H9 (cell line): Measurements from ENCODE around the gene TRAK1. TPM values are rescaled to one million over a fixed set of nuclear protein-coding genes. Genes with fewer than 3 reads are reported as not detected.

Experiments used
- DNase-seq: peaks from one replicate; pipeline ENCODE4 v3.0.0-alpha.2; 2017
- H2AFZ ChIP-seq: one replicate; pipeline ENCODE4 v1.6.1; 2013; ENCODE audit warnings: mild to moderate bottlenecking, low read length, control low read depth, moderate library complexity
- H2AK5ac ChIP-seq: 2 replicates; pipeline ENCODE4 v1.6.1; 2013; ENCODE audit warnings: low read length, control low read depth, mixed read lengths; ENCODE audit not compliant: insufficient read length
- H2BK120ac ChIP-seq: one replicate; pipeline ENCODE4 v1.6.1; 2013; ENCODE audit warnings: low read depth, mild to moderate bottlenecking, low read length, control low read depth, inconsistent platforms; ENCODE audit not compliant: poor library complexity, severe bottlenecking
- H2BK12ac ChIP-seq: 2 replicates; pipeline ENCODE4 v1.6.1; 2013; ENCODE audit warnings: low read length, control low read depth, mixed read lengths, low read depth; ENCODE audit not compliant: insufficient read length
- H2BK15ac ChIP-seq: 2 replicates; pipeline ENCODE4 v1.6.1; 2013; ENCODE audit warnings: low read depth, low read length, control low read depth
- H2BK20ac ChIP-seq: one replicate; pipeline ENCODE4 v1.6.1; 2013; ENCODE audit warnings: low read depth, mild to moderate bottlenecking, low read length, control low read depth, inconsistent platforms; ENCODE audit not compliant: poor library complexity, severe bottlenecking
- H2BK5ac ChIP-seq: 2 replicates; pipeline ENCODE4 v1.6.1; 2013; ENCODE audit warnings: low read length, control low read depth, mixed read lengths; ENCODE audit not compliant: insufficient read length
- H3K14ac ChIP-seq: 2 replicates; pipeline ENCODE4 v1.6.1; 2013; ENCODE audit warnings: low read length, control low read depth; ENCODE audit not compliant: insufficient read depth
- H3K18ac ChIP-seq: 2 replicates; pipeline ENCODE4 v1.6.1; 2013; ENCODE audit warnings: low read depth, mild to moderate bottlenecking, mixed read lengths, low read length, control low read depth; ENCODE audit not compliant: insufficient read length
- H3K23ac ChIP-seq: 2 replicates; pipeline ENCODE4 v1.6.1; 2013; ENCODE audit warnings: low read length, control low read depth, mixed read lengths, low read depth; ENCODE audit not compliant: insufficient read length
- H3K23me2 ChIP-seq: 2 replicates; pipeline ENCODE4 v1.6.1; 2013; ENCODE audit warnings: low read depth, mild to moderate bottlenecking, mixed read lengths, low read length, control low read depth; ENCODE audit not compliant: insufficient read length, poor library complexity, severe bottlenecking
- H3K27ac ChIP-seq: 2 replicates; pipeline ENCODE4 v1.5.1; 2013; ENCODE audit warnings: low read length, control low read depth, mixed read lengths, low read depth; ENCODE audit not compliant: insufficient read length
- H3K27me3 ChIP-seq: 2 replicates; pipeline ENCODE4 v1.6.1; 2013; ENCODE audit warnings: low read length, control low read depth, inconsistent platforms; ENCODE audit not compliant: insufficient read depth
- H3K4ac ChIP-seq: 2 replicates; pipeline ENCODE4 v1.6.1; 2013; ENCODE audit warnings: low read depth, mild to moderate bottlenecking, control low read depth, inconsistent platforms, low read length, moderate library complexity
- H3K4me1 ChIP-seq: 2 replicates; pipeline ENCODE4 v1.6.1; 2013; ENCODE audit warnings: low read length, control low read depth, inconsistent platforms; ENCODE audit not compliant: insufficient read depth
- H3K4me2 ChIP-seq: 2 replicates; pipeline ENCODE4 v1.6.1; 2013; ENCODE audit warnings: low read length, control low read depth, mixed read lengths; ENCODE audit not compliant: insufficient read length, insufficient read depth
- H3K56ac ChIP-seq: 2 replicates; pipeline ENCODE4 v1.6.1; 2013; ENCODE audit warnings: low read depth, mild to moderate bottlenecking, mixed read lengths, low read length, control low read depth; ENCODE audit not compliant: insufficient read length
- H3K79me1 ChIP-seq: 2 replicates; pipeline ENCODE4 v1.6.1; 2013; ENCODE audit warnings: low read depth, mild to moderate bottlenecking, moderate library complexity, low read length, control low read depth, inconsistent platforms; ENCODE audit not compliant: insufficient read depth, poor library complexity, severe bottlenecking
- H3K79me2 ChIP-seq: 2 replicates; pipeline ENCODE4 v1.6.1; 2013; ENCODE audit warnings: low read length, control low read depth, inconsistent platforms; ENCODE audit not compliant: insufficient read depth
- H3K9ac ChIP-seq: 2 replicates; pipeline ENCODE4 v1.6.1; 2013; ENCODE audit warnings: low read length, control low read depth, mixed read lengths; ENCODE audit not compliant: insufficient read length; ENCODE audit errors: extremely low read depth
- H3K9me3 ChIP-seq: one replicate; pipeline ENCODE4 v1.6.1; 2013; ENCODE audit warnings: low read depth, low read length, inconsistent platforms; ENCODE audit not compliant: control insufficient read depth
- H3T11ph ChIP-seq: one replicate; pipeline ENCODE4 v1.6.1; 2013; ENCODE audit warnings: mild to moderate bottlenecking, low read length, control low read depth, inconsistent platforms
- H4K20me1 ChIP-seq: one replicate; pipeline ENCODE4 v1.6.1; 2013; ENCODE audit not compliant: control insufficient read depth, insufficient read length, insufficient read depth
- H4K5ac ChIP-seq: 2 replicates; pipeline ENCODE4 v1.6.1; 2013; ENCODE audit warnings: low read depth, mild to moderate bottlenecking, mixed read lengths, low read length, control low read depth; ENCODE audit not compliant: insufficient read length
- H4K8ac ChIP-seq: replicated peaks from 2 replicates; pipeline ENCODE4 v1.6.1; 2013; ENCODE audit warnings: low read length, control low read depth, mixed read lengths, low read depth; ENCODE audit not compliant: insufficient read length
- H4K91ac ChIP-seq: 2 replicates; pipeline ENCODE4 v1.6.1; 2013; ENCODE audit warnings: low read depth, mild to moderate bottlenecking, moderate library complexity, mixed read lengths, low read length, control low read depth; ENCODE audit not compliant: insufficient read length
- H3K27ac Mint-ChIP-seq, 3 experiments: 2 replicates in 2 of 3; 3 replicates in 1 of 3; pipeline ENCODE4 v1.8.0; 2020 to 2021; ENCODE audit warnings: mixed read lengths in 3 of 3, mild to moderate bottlenecking in 1 of 3, moderate library complexity in 1 of 3
- H3K27me3 Mint-ChIP-seq: 2 replicates; pipeline ENCODE4 v1.8.0; 2021; ENCODE audit warnings: low read depth, mild to moderate bottlenecking, moderate library complexity, mixed read lengths
- H3K36me3 Mint-ChIP-seq, 3 experiments: 2 replicates in 2 of 3; 3 replicates in 1 of 3; pipeline ENCODE4 v1.8.0; 2020 to 2021; ENCODE audit warnings: low read depth in 3 of 3, mixed read lengths in 3 of 3; ENCODE audit not compliant: insufficient read depth in 1 of 3
- H3K4me1 Mint-ChIP-seq, 2 experiments: 2 replicates each; pipeline ENCODE4 v1.8.0; 2020; ENCODE audit warnings: mixed read lengths in 2 of 2
- H3K4me3 Mint-ChIP-seq, 2 experiments: 2 replicates in 1 of 2; 3 replicates in 1 of 2; pipeline ENCODE4 v1.8.0; 2020 to 2021; ENCODE audit warnings: mild to moderate bottlenecking in 2 of 2, mixed read lengths in 2 of 2, moderate library complexity in 1 of 2
- H3K9me3 Mint-ChIP-seq, 2 experiments: 2 replicates in 1 of 2; 3 replicates in 1 of 2; pipeline ENCODE4 v1.8.0; 2020; ENCODE audit warnings: mild to moderate bottlenecking in 2 of 2, mixed read lengths in 2 of 2, moderate library complexity in 1 of 2
- CTCF ChIP-seq: fragments of 200-600 bp; sonication (generic); conservative IDR thresholded peaks from 3 replicates; pipeline ENCODE4 v1.8.0; 2021; ENCODE audit warnings: antibody characterized with exemption, mild to moderate bottlenecking
- WGBS: extraction: QIAGEN DNeasy Blood & Tissue Kit; methylation state at CpG from one replicate; pipeline ENCODE4 v1.1.7; 2013; ENCODE audit warnings: missing lambda C conversion rate, low lambda C conversion rate, mixed read lengths; ENCODE audit not compliant: insufficient read length; ENCODE audit errors: extremely low coverage; 5-methylcytosine and 5-hydroxymethylcytosine counted together
- total RNA-seq: library from RNA; stranded (reverse); gene quantifications from 2 replicates; pipeline ENCODE4 v1.2.1, GENCODE V29; 2021

Gene TRAK1
- total RNA-seq, 1 experiment from 2014 or later = 34.2 TPM

- H3K18ac ChIP-seq = no peak overlapping the region
- no peak overlapping the region for H3T11ph ChIP-seq
- H3K23ac ChIP-seq = no peak overlapping the region
- H2BK20ac ChIP-seq = no peak overlapping the region
- H3K23me2 ChIP-seq = no peaks in the 10 kb centered on the region
- H3K4me1 Mint-ChIP-seq = peaks cover 0 to 2% of the 10 kb centered on the region in 2 experiments; a peak in 1 of 4 replicates
- no peak overlapping the region for H3K27ac ChIP-seq
- H2BK12ac ChIP-seq = no peak overlapping the region
- H3K4ac ChIP-seq = no peak overlapping the region
- no peak overlapping the region for H2BK15ac ChIP-seq
- H4K91ac ChIP-seq = no peak overlapping the region
- DNase-seq = no peak
- no peak overlapping the region for H3K9ac ChIP-seq
- H3K56ac ChIP-seq = no peak overlapping the region
- H4K20me1 ChIP-seq = no peaks in the 10 kb centered on the region
- no peaks in the 10 kb centered on the region for H3K79me2 ChIP-seq
- no peak overlapping the region for H3K4me3 Mint-ChIP-seq
- H3K9me3 ChIP-seq = no peaks in the 10 kb centered on the region
- TF ChIP-seq CTCF = no peak
- no peaks in the 10 kb centered on the region for H3K27me3 Mint-ChIP-seq
- no peaks in the 10 kb centered on the region for H3K27me3 ChIP-seq
- H3K79me1 ChIP-seq = no peaks in the 10 kb centered on the region
- no peaks in the 10 kb centered on the region for H3K9me3 Mint-ChIP-seq
- no peak overlapping the region for H2BK120ac ChIP-seq
- no peak overlapping the region for H3K14ac ChIP-seq
- no peak overlapping the region for H4K8ac ChIP-seq
- H3K36me3 Mint-ChIP-seq = peaks cover 0 to under 1% (median under 1%) of the 10 kb centered on the region in 3 experiments; a peak in 3 of 7 replicates
- no peak overlapping the region for H3K4me2 ChIP-seq
- H2AK5ac ChIP-seq = no peak overlapping the region
- WGBS = no CpG with 5 or more reads among the region's 3 CpGs
- no peak overlapping the region for H4K5ac ChIP-seq
- no peak overlapping the region for H2AFZ ChIP-seq
- H2BK5ac ChIP-seq = no peak overlapping the region
- no peaks in the 10 kb centered on the region for H3K4me1 ChIP-seq
- no peak overlapping the region; a peak in 1 of 7 replicates for H3K27ac Mint-ChIP-seq
Observed at GRCh38 chr3:42110631-42111030, 19.5 kb downstream of the TRAK1 start.
